Heart left ventricle (tissue), 16 donors: ENCODE results near the gene TOMM40L. TPM values are rescaled to one million over a fixed set of nuclear protein-coding genes. Genes with fewer than 3 reads are reported as not detected.
A peak's percentile ranks its signal among the peaks of the same experiment; 100 is the strongest.

Experiments
- ATAC-seq, 4 donors: fragments of 200-7000 bp; cut with Tn5 transposase; one replicate each; pipeline ENCODE4 v1.9.1; 2020 to 2022; ENCODE audit warnings: moderate library complexity in 4 of 4, mild to moderate bottlenecking in 3 of 4, moderate number of reproducible peaks in 1 of 4
- DNase-seq, 5 donors: peaks; one replicate each; pipeline ENCODE4 v3.0.0-alpha.2; 2020
- H3K27ac ChIP-seq, 12 donors: fragments of 200-600 bp; sonication (generic) in 4 of 12; one replicate each; pipeline versions ENCODE4 v1.5.0 to v1.8.0; 2016 to 2022; ENCODE audit warnings: mild to moderate bottlenecking in 2 of 12
- H3K27me3 ChIP-seq, 9 donors: fragments of 200-600 bp; sonication (generic) in 2 of 9; one replicate each; pipeline versions ENCODE4 v1.5.1 to v1.8.0; 2016 to 2022; ENCODE audit warnings: mild to moderate bottlenecking in 3 of 9
- H3K36me3 ChIP-seq, 9 donors: fragments of 200-600 bp; sonication (generic) in 2 of 9; one replicate each; pipeline versions ENCODE4 v1.5.0 to v1.8.0; 2018 to 2022; ENCODE audit warnings: mild to moderate bottlenecking in 2 of 9
- H3K4me1 ChIP-seq, 12 donors: fragments of 200-600 bp; sonication (generic) in 4 of 12; one replicate each; pipeline versions ENCODE4 v1.5.0 to v1.8.0; 2016 to 2022; ENCODE audit warnings: mild to moderate bottlenecking in 3 of 12
- H3K4me3 ChIP-seq, 12 donors: fragments of 200-600 bp; sonication (generic) in 4 of 12; one replicate each; pipeline versions ENCODE4 v1.5.0 to v1.8.0; 2017 to 2022; ENCODE audit warnings: mild to moderate bottlenecking in 9 of 12, moderate library complexity in 4 of 12
- H3K9me3 ChIP-seq, 12 donors: fragments of 200-600 bp; sonication (generic) in 4 of 12; one replicate each; pipeline versions ENCODE4 v1.5.0 to v1.8.0; 2016 to 2022; ENCODE audit warnings: mild to moderate bottlenecking in 1 of 12
- CTCF ChIP-seq, 12 donors: fragments of 200-600 bp; sonication (generic) in 4 of 12; IDR thresholded peaks; one replicate each; pipeline versions ENCODE4 v1.5.0 to v1.8.0; 2018 to 2022; ENCODE audit warnings: antibody characterized with exemption in 12 of 12, mild to moderate bottlenecking in 5 of 12
- POLR2A ChIP-seq, 2 donors: fragments of 450-650 bp; IDR thresholded peaks; one replicate each; pipeline ENCODE4 v1.6.1; 2017; ENCODE audit warnings: antibody characterized with exemption in 2 of 2, mild to moderate bottlenecking in 2 of 2, moderate library complexity in 2 of 2
- WGBS, 4 donors: extraction: QIAGEN DNeasy Blood & Tissue Kit in 2 of 4; methylation state at CpG; one replicate each; pipeline versions ENCODE4 v1.1.5 to v1.1.7; 2013 to 2018; 5-methylcytosine and 5-hydroxymethylcytosine counted together
- intact Hi-C, 10 donors: fragments of 100-400 bp; cut with DNase I; formaldehyde crosslinking; loops; one replicate each; pipeline versions ENCODE4 v1.11.1 to v1.14.2; 2022
- polyA plus RNA-seq, 2 donors: library from polyadenylated mRNA; stranded (reverse); fragments of 200-250 nt; gene quantifications; one replicate each; pipeline ENCODE4 v1.2.3, GENCODE V29; 2013
- total RNA-seq, 9 donors: library from RNA; depleted of rRNA in 2 of 9; stranded (reverse); fragments of >200 nt in 2 of 9; fragmentation: NEBNext Ultra II Directional in 3 of 9; extraction: Animal tissue kit (Norgen Biotek cat#: 25700) in 3 of 9; gene quantifications; one replicate each; pipeline versions ENCODE4 v1.1.0 to v1.2.4, GENCODE V29; 2016 to 2023
- donor health status: ischemic (EF 13 %, LVEDD 7.1; RV severe dilation, severe dysfunction).
- donor health status: healthy with polysubstance abuse.
- donor health status: DM: no; HTN: yes; CAD: no.
- donor health status: DM: no; HTN: no; CAD: no.
- donor health status: ischemic (EF 25% LVEDD 6.9; RV normal size, moderate dysfunction).
- donor health status: ischemic (EF 25% LVEDD 5.7; RV mildly dilated, moderate dysfunction).
- donor health status: healthy.
- donor health status: DM: yes; HTN: yes; CAD: no.
- donor health status: ischemic (EF 35%, LVEDD 5.7; RV mildly dilated, moderate dysfunction).
- donor health status: nonischemic (EF 11% LVEDD 7.7; RV severe dilation, severe dysfunction).
- donor health status: DM: yes; HTN: yes; CAD: no.
- donor health status: PGD.
- donor health status: ischemic (EF 29% LVEDD 5.4; RV normal size, mild dysfunction).
- donor health status: nonischemic (EF 23%, LVEDD 6.1; RV moderate dilation, normal function).

TOMM40L gene
- total and polyA plus RNA-seq, 11 donors: 24.1 to 37.1 (median 29.1) TPM

- Histone ChIP-seq H3K36me3 (peaks cover 0 to 32% (median 21%) of the 10 kb centered on the region in 9 donors), H3K27ac (peak overlapping the region; percentile 93 to 99 (median 97)), H3K9me3 (no peaks in the 10 kb centered on the region), H3K27me3 (no peaks in the 10 kb centered on the region), H3K4me3 (peak overlapping the region in 7 of 12 donors; percentile 66 to 92 (median 80)), H3K4me1 (peaks cover 6 to 90% (median 78%) of the 10 kb centered on the region in 12 donors)
- intact Hi-C loops: loop anchor here in 1 of 10 donors (5.0 kb wide), 1 partner anchor 182 kb away; no protein-coding TSS in a partner anchor
- WGBS, 4 donors: 38 to 56% (median 45%) methylated on average over 5 of the region's 5 CpGs
- TF ChIP-seq CTCF (IDR thresholded peaks at IDR 0.05): no peak
- no peak for TF ChIP-seq POLR2A (IDR thresholded peaks at IDR 0.05)
- ATAC-seq: peak in 1 of 4 donors; percentile 0
- no peak for DNase-seq
Observed at GRCh38 chr1:161200421-161200991, 25.4 kb upstream of the TOMM40L start.

- Histone ChIP-seq H3K9me3 (no peaks in the 10 kb centered on the region), H3K4me1 (peaks cover 6 to 91% (median 79%) of the 10 kb centered on the region in 12 donors), H3K36me3 (peaks cover 0 to 37% (median 28%) of the 10 kb centered on the region in 9 donors), H3K27ac (peak overlapping the region; percentile 93 to 99 (median 97)), H3K4me3 (peak overlapping the region in 11 of 12 donors; percentile 36 to 92 (median 79)), H3K27me3 (no peaks in the 10 kb centered on the region)
- intact Hi-C loops: loop anchor here in 1 of 10 donors (5.0 kb wide), 1 partner anchor 181 kb away; no protein-coding TSS in a partner anchor
- TF ChIP-seq CTCF (IDR thresholded peaks at IDR 0.05) (no peak), POLR2A (IDR thresholded peaks at IDR 0.05) (peak in 1 of 2 donors; percentile 52)
- peak; percentile 70 to 85 (median 80) for DNase-seq
- peak; percentile 39 to 66 (median 44) for ATAC-seq
- WGBS, 4 donors: 25 to 53% (median 43%) methylated on average over 13 of the region's 13 CpGs
Observed at GRCh38 chr1:161200992-161201835, 24.6 kb upstream of the TOMM40L start.

GRCh38 chr1:161201836-161202712, 23.8 kb upstream of the TOMM40L start, which contains the start of gene NDUFS2:
NDUFS2 (plus strand) TSS chr1:161202367; CDS start chr1:161202386, 19 bp downstream.
- peak; percentile 97 to 99 (median 99) for DNase-seq
- peak within 1 kb of the TSS; percentile 93 to 99 (median 97) for H3K27ac ChIP-seq
- intact Hi-C loops: loop anchor here in 3 of 10 donors (1.0 to 5.0 kb wide), 3 partner anchors 23 to 180 kb away; partner anchors contain the start of gene TOMM40L (in 1 of the 3)
- TF ChIP-seq CTCF (IDR thresholded peaks at IDR 0.05) (peak in 2 of 12 donors; percentile 7 to 25), POLR2A (IDR thresholded peaks at IDR 0.05) (peak; percentile 83 to 86)
- H3K27me3 ChIP-seq: no peaks in the 10 kb centered on the region
- peaks cover 6 to 91% (median 78%) of the 10 kb centered on the region in 12 donors for H3K4me1 ChIP-seq
- H3K4me3 ChIP-seq: peak within 1 kb of the TSS; percentile 66 to 92 (median 80)
- ATAC-seq: peak; percentile 81 to 92 (median 84)
- H3K9me3 ChIP-seq: no peaks in the 10 kb centered on the region
- WGBS, 4 donors: 1 to 2% (median 2%) methylated on average over 43 to 53 of the region's 53 CpGs
- H3K36me3 ChIP-seq: peaks cover 0 to 40% (median 37%) of the 10 kb centered on the region in 9 donors
